ENCODE measurements around the gene RASGEF1C.

DNA sequence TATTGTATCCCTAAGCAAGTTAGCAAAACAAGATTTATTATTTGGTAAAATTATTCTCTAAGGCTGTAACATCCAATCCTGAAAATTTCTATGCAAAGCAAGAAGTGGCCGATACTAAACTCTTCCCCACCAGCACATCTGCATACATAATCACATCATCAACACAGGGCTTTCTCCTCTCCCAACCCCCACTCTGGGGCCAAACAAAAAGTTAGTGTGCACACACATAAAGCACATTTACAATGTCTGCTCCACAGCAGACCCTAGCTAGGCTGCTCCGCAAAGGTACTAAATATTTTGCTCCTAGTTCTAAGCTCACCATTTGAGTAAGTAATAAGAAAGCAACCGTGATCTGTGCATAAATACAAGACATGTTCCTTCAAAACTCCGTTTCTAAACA is 141.0 kb downstream of the RASGEF1C start:
- no peak for TF ChIP-seq CTCF (conservative IDR thresholded peaks at IDR 0.05; ENCODE audit: low read length)
- no peak for TF ChIP-seq EZH2phosphoT487 (IDR thresholded peaks at IDR 0.05; ENCODE audit: borderline replicate concordance)
